Neural crest cell (in vitro differentiated cells): ENCODE data around the gene GLRX2. TPM values are rescaled to one million over a fixed set of nuclear protein-coding genes. Genes with fewer than 3 reads are reported as not detected.

Source experiments
- DNase-seq: peaks from one replicate; pipeline ENCODE4 v3.0.0; 2021; ENCODE audit warnings: low read depth, mixed read lengths, low spot score
- H3K27ac Mint-ChIP-seq: one replicate; pipeline ENCODE4 v1.8.0; 2021; ENCODE audit warnings: mild to moderate bottlenecking, mixed read lengths; ENCODE audit not compliant: unreplicated experiment
- H3K27me3 Mint-ChIP-seq: 2 replicates; pipeline ENCODE4 v1.8.0; 2021; ENCODE audit warnings: low read depth, mild to moderate bottlenecking, mixed read lengths
- H3K36me3 Mint-ChIP-seq: 2 replicates; pipeline ENCODE4 v1.8.0; 2021; ENCODE audit warnings: low read depth, mild to moderate bottlenecking, mixed read lengths
- H3K4me1 Mint-ChIP-seq: 2 replicates; pipeline ENCODE4 v1.8.0; 2021; ENCODE audit warnings: mixed read lengths
- H3K4me3 Mint-ChIP-seq: one replicate; pipeline ENCODE4 v1.8.0; 2021; ENCODE audit warnings: mild to moderate bottlenecking, mixed read lengths
- H3K9me3 Mint-ChIP-seq: 2 replicates; pipeline ENCODE4 v1.8.0; 2021; ENCODE audit warnings: mixed read lengths
- CTCF ChIP-seq: fragments of 200-600 bp; sonication (generic); conservative IDR thresholded peaks from 2 replicates; pipeline ENCODE4 v1.5.0; 2021; ENCODE audit warnings: antibody characterized with exemption, mild to moderate bottlenecking
- total RNA-seq: library from RNA; stranded (reverse); gene quantifications from 2 replicates; pipeline ENCODE4 v1.2.1, GENCODE V29; 2021

Gene GLRX2
- total RNA-seq, 1 donor from 2014 or later, result 18.3 TPM

- no peak for TF ChIP-seq CTCF
- DNase-seq, result no peak
- Mint-ChIP-seq H3K27me3 (no peaks in the 10 kb centered on the region), H3K4me1 (peaks cover 7% of the 10 kb centered on the region), H3K4me3 (no peak overlapping the region), H3K36me3 (peaks cover 24% of the 10 kb centered on the region), H3K9me3 (no peaks in the 10 kb centered on the region), H3K27ac (peak overlapping the region; percentile 20)
Measured at GRCh38 chr1:193141804-193142203, 36.6 kb upstream of the GLRX2 start.

- H3K27ac Mint-ChIP-seq, result no peak overlapping the region
Measured at GRCh38 chr1:193140254-193140653, 35.0 kb upstream of the GLRX2 start.

GRCh38 chr1:193131266-193131860 lies 26.1 kb upstream of the GLRX2 start:
- DNase-seq, result no peak
- Mint-ChIP-seq H3K36me3 (peaks cover 27% of the 10 kb centered on the region), H3K9me3 (no peaks in the 10 kb centered on the region), H3K4me3 (no peak overlapping the region), H3K27ac (no peak overlapping the region), H3K4me1 (no peaks in the 10 kb centered on the region), H3K27me3 (no peaks in the 10 kb centered on the region)
- TF ChIP-seq CTCF, result no peak

More at GRCh38 chr1:193140254-193140653, 35.0 kb upstream of the GLRX2 start:
- H3K9me3 Mint-ChIP-seq, result no peaks in the 10 kb centered on the region
- H3K27me3 Mint-ChIP-seq, result no peaks in the 10 kb centered on the region
- no peak overlapping the region for H3K4me3 Mint-ChIP-seq
- H3K36me3 Mint-ChIP-seq, result peaks cover 18% of the 10 kb centered on the region
- peaks cover 7% of the 10 kb centered on the region for H3K4me1 Mint-ChIP-seq
- DNase-seq, result no peak
- TF ChIP-seq CTCF, result no peak

- TF ChIP-seq CTCF, result no peak
- DNase-seq, result no peak
- Mint-ChIP-seq H3K4me1 (peaks cover 22% of the 10 kb centered on the region), H3K27me3 (peaks cover 2% of the 10 kb centered on the region), H3K9me3 (no peaks in the 10 kb centered on the region), H3K27ac (no peak overlapping the region), H3K4me3 (peak overlapping the region; percentile 44), H3K36me3 (peaks cover 7% of the 10 kb centered on the region)
Measured at GRCh38 chr1:193125369-193125768, 20.2 kb upstream of the GLRX2 start.

- no peak for DNase-seq
- Mint-ChIP-seq H3K27me3 (peaks cover 2% of the 10 kb centered on the region), H3K4me3 (peak overlapping the region; percentile 95), H3K36me3 (peaks cover 5% of the 10 kb centered on the region), H3K9me3 (no peaks in the 10 kb centered on the region), H3K4me1 (peaks cover 22% of the 10 kb centered on the region), H3K27ac (no peak overlapping the region)
- TF ChIP-seq CTCF, result no peak
Measured at GRCh38 chr1:193123751-193124150, 18.5 kb upstream of the GLRX2 start.
